HEK293 (cell line): ENCODE data around the gene TTLL1.

ENCODE experiments used
- CTCF ChIA-PET: fragments of 350-600 bp; formaldehyde crosslinking; extraction: SDS; loops from one replicate; lab custom pipeline; 2021; ENCODE audit warnings: antibody characterized with exemption; lab: Yijun Ruan, JAX
- POLR2A ChIA-PET: fragments of 300-600 bp; formaldehyde crosslinking; extraction: SDS; loops from one replicate; lab custom pipeline; 2020; ENCODE audit warnings: antibody characterized with exemption, inconsistent platforms; lab: Yijun Ruan, JAX
- H3K27ac ChIP-seq: fragments of 200-500 bp; sonication (Bioruptor generic); 2 replicates; pipeline ENCODE4 v1.5.1; 2014; ENCODE audit warnings: low read depth, low read length, control low read depth, inconsistent platforms; ENCODE audit errors: extremely low read depth
- H3K36me3 ChIP-seq, 2 experiments: fragments of 200-500 bp in 1 of 2; sonication (Bioruptor generic) in 1 of 2; 1 replicate in 1 of 2; 2 replicates in 1 of 2; pipeline ENCODE4 v1.5.1; 2014 to 2017; ENCODE audit warnings: inconsistent platforms in 2 of 2, low read length in 2 of 2; ENCODE audit not compliant: control insufficient read depth in 2 of 2, insufficient read depth in 1 of 2
- H3K4me1 ChIP-seq: fragments of 200-500 bp; sonication (Bioruptor generic); 2 replicates; pipeline ENCODE4 v1.5.1; 2014; ENCODE audit warnings: mild to moderate bottlenecking, low read length, inconsistent platforms; ENCODE audit not compliant: control insufficient read depth, insufficient read depth
- H3K4me3 ChIP-seq: 2 replicates; pipeline ENCODE4 v1.5.1; 2011; ENCODE audit warnings: low read depth, mild to moderate bottlenecking, control low read depth, low read length, moderate library complexity
- H3K9me3 ChIP-seq: fragments of 200-500 bp; sonication (Bioruptor generic); 2 replicates; pipeline ENCODE4 v1.5.1; 2014; ENCODE audit warnings: low read depth, low read length, inconsistent platforms; ENCODE audit not compliant: control insufficient read depth, insufficient read depth
- BCL11A ChIP-seq: fragments of 450-650 bp; formaldehyde crosslinking; IDR thresholded peaks from 2 replicates; pipeline ENCODE4 v1.5.1; 2016; ENCODE audit warnings: low read depth, missing biosample characterization, missing genetic modification characterization
- EGR2 ChIP-seq: fragments of 450-650 bp; formaldehyde crosslinking; IDR thresholded peaks from 2 replicates; pipeline ENCODE4 v1.5.1; 2016; ENCODE audit warnings: low read depth, missing biosample characterization, missing genetic modification characterization
- GLIS1 ChIP-seq: fragments of 450-650 bp; formaldehyde crosslinking; IDR thresholded peaks from 2 replicates; pipeline ENCODE4 v1.5.1; 2016; ENCODE audit warnings: missing biosample characterization, missing genetic modification characterization
- HIC1 ChIP-seq: fragments of 450-650 bp; formaldehyde crosslinking; IDR thresholded peaks from 2 replicates; pipeline ENCODE4 v1.5.1; 2016; ENCODE audit warnings: missing biosample characterization, missing genetic modification characterization
- KLF16 ChIP-seq: fragments of 450-650 bp; formaldehyde crosslinking; IDR thresholded peaks from 2 replicates; pipeline ENCODE4 v1.5.1; 2017; ENCODE audit warnings: missing biosample characterization, missing genetic modification characterization
- KLF8 ChIP-seq: fragments of 450-650 bp; formaldehyde crosslinking; IDR thresholded peaks from 2 replicates; pipeline ENCODE4 v1.5.1; 2016; ENCODE audit warnings: missing biosample characterization, missing genetic modification characterization
- MYNN ChIP-seq: fragments of 450-650 bp; formaldehyde crosslinking; IDR thresholded peaks from 2 replicates; pipeline ENCODE4 v1.5.1; 2016; ENCODE audit warnings: missing biosample characterization, missing genetic modification characterization, borderline replicate concordance
- OSR2 ChIP-seq: fragments of 450-650 bp; formaldehyde crosslinking; IDR thresholded peaks from 2 replicates; pipeline ENCODE4 v1.5.1; 2016; ENCODE audit warnings: missing biosample characterization, missing genetic modification characterization
- PATZ1 ChIP-seq: fragments of 450-650 bp; formaldehyde crosslinking; IDR thresholded peaks from 2 replicates; pipeline ENCODE4 v1.5.1; 2016; ENCODE audit warnings: missing biosample characterization, missing genetic modification characterization
- PRDM4 ChIP-seq: fragments of 450-650 bp; formaldehyde crosslinking; IDR thresholded peaks from 2 replicates; pipeline ENCODE4 v1.5.1; 2017; ENCODE audit warnings: missing biosample characterization, missing genetic modification characterization
- ZBTB10 ChIP-seq: fragments of 450-650 bp; formaldehyde crosslinking; IDR thresholded peaks from 2 replicates; pipeline ENCODE4 v1.5.1; 2016; ENCODE audit warnings: missing biosample characterization, missing genetic modification characterization
- ZFHX2 ChIP-seq: fragments of 450-650 bp; formaldehyde crosslinking; conservative IDR thresholded peaks from 2 replicates; pipeline ENCODE4 v1.5.1; 2016; ENCODE audit warnings: missing biosample characterization, missing genetic modification characterization
- ZFP69B ChIP-seq: fragments of 450-650 bp; formaldehyde crosslinking; IDR thresholded peaks from 2 replicates; pipeline ENCODE4 v1.5.1; 2016; ENCODE audit warnings: missing biosample characterization, missing genetic modification characterization
- ZNF350 ChIP-seq: fragments of 450-650 bp; formaldehyde crosslinking; IDR thresholded peaks from 2 replicates; pipeline ENCODE4 v1.5.0; 2017; ENCODE audit warnings: missing biosample characterization, mild to moderate bottlenecking, missing genetic modification characterization
- ZNF549 ChIP-seq: fragments of 450-650 bp; IDR thresholded peaks from 2 replicates; pipeline ENCODE4 v1.5.1; 2018; ENCODE audit warnings: missing biosample characterization, missing genetic modification characterization, mild to moderate bottlenecking, inconsistent platforms, moderate library complexity
- ZNF704 ChIP-seq: fragments of 450-650 bp; formaldehyde crosslinking; IDR thresholded peaks from 2 replicates; pipeline ENCODE4 v1.5.1; 2016; ENCODE audit warnings: missing biosample characterization, missing genetic modification characterization

The TTLL1 gene

GRCh38 chr22:43128928-43129424 lies 39.8 kb upstream of the TTLL1 start (continued):
- TF ChIP-seq ZBTB10 (no peak), PATZ1 (peak; percentile 50), KLF8 (tag by site-specific recombination) (peak; percentile 41; the same call in 1 of the 2 replicates), GLIS1 (tag by site-specific recombination) (peak; percentile 96), ZFP69B (tag by site-specific recombination) (0 out of 2 replicates have a peak, but pooled peaks have one; percentile 12), ZNF549 (tag by site-specific recombination) (no peak), KLF16 (tag by site-specific recombination) (peak; percentile 39; the same call in 1 of the 2 replicates), BCL11A (0 out of 2 replicates have a peak, but pooled peaks have one; percentile 22), OSR2 (tag by site-specific recombination) (peak; percentile 97), ZNF704 (tag by site-specific recombination) (no peak), HIC1 (tag by site-specific recombination) (peak; percentile 46; the same call in 1 of the 2 replicates)
- TF ChIP-seq, all 188 proteins: peak for 23

- Histone ChIP-seq H3K4me1 (peaks cover 3% of the 10 kb centered on the region), H3K4me3 (no peak overlapping the region), H3K27ac (peak overlapping the region; percentile 11; the same call in 1 of the 2 replicates), H3K9me3 (no peaks in the 10 kb centered on the region), H3K36me3 (peaks cover 4 to 23% of the 10 kb centered on the region in 2 experiments; a peak in 2 of 3 replicates)
- POLR2A ChIA-PET = interaction anchor here (1.9 kb wide), 1 partner anchor 15 kb away, joined by 6 read pairs; the partner anchor contains the start of gene MCAT
- TF ChIP-seq PRDM4 (no peak), MYNN (tag by site-specific recombination) (no peak), ZNF350 (tag by site-specific recombination) (no peak), ZFHX2 (peak; percentile 43; the same call in 1 of the 2 replicates), EGR2 (peak; percentile 43; the same call in 1 of the 2 replicates)
- CTCF ChIA-PET = interaction anchor here (1.2 kb wide), 1 partner anchor 101 kb away, joined by 7 read pairs; no protein-coding TSS in a partner anchor
These were observed 38.9 kb upstream of the TTLL1 start for GRCh38 chr22:43128116-43128515.
